ENCODE results near the gene ECT2.
"Not testable (repeated sequence)": the region's sequence is repeated elsewhere in the genome, so short reads cannot be mapped to it uniquely, and the experiment has no call there.

Gene ECT2

DNA sequence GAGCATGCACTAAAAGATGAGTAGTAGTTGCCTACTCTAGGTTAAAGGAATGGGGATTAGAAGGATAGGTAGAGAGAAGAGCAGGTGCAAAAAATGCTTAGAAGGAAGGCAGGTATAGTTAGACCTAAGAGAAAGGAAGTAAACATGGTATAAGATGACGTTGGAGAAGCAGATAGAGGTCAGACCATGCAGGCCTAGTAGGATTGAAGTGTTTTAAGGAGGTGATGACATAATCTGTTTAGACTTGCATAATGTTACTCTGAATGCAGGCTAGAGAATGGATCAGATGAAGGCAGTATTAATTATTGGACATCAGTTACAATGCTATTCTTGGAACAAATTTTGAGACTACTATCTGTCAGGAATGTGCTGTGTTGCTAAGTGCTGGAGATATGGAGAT is 11.1 kb upstream of the ECT2 start:
- no peak for DNase-seq

DNA sequence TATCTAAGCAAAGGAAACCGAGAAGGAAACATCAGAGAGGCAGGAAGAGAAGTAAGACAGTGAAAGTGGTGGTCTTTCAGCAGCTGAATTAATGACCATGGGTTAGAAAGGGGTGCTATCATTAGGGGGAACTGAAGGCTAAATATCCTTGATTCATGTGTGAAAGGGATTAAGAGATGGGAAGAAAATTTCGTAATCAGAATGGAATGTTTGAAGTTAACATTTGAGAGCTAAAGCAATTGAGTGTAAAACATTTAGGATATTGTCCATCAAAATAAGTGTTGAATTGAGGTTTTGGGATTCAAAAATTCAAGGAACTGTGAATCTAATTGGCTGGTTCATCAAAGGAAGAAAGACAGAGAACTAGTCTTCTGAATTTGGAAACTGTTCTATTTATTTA is 4.1 kb upstream of the ECT2 start:
- no peak for DNase-seq

DNA sequence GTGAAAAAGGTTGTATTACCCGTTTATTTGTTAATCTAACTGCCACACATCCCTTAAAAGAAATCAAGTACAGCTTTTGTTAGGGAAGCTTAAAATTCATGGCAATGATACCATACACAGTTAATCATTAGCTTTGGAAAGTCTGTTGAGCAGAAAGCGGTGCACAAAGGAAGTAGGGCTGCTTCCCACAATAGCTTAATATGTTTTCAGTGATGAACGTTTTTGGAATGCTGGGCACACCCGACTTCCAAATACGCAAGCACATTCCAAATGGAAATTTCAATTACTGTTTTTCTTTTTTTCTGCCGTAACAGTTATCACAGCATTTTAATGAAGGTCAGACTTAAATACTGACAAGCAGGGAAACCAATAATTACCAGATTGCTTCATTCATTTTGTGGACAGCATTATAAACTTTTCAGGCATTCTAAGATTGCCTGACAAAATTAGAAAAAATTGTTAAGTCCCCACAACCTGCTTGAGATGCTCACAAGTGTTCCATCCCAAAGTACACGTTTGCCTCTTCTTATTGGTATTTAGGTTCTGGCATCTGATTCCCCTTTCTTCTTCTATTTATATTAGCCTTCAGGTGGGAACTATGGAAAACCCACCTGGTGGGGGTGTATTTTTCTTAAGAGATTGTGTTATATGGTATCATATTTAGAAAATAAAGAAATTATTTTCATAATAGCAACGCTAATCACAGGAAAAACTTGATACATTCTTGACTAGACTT is 1.1 kb upstream of the ECT2 start:
- no peak for DNase-seq

- no peak for DNase-seq
Measured at GRCh38 chr3:172750069-172750367, 508 bp upstream of the ECT2 start.

DNA sequence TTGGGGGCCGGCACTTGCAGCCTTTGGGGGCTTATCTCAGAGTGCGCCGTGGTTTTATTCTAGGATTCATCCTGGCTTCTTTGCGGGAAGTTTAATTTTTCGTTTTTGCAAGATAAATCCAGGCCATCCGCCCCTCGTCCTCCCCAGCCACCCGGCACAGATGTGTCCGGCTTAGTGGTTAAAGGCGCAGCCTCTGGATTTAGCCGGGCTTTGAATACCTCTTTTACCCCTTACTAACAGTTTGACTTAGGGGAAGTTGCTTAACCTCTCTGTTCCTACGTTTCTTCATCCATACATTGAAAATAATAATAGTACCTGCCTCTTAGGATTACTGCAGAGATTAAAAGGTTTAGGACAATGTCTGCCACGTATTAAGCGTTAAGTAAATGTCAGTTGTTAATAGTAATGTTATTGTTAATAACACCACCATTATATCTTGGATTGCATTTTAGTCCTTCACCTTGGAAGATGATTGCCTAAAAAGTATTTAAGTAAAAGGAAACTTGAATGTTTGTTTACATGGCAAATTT is 714 bp downstream of the ECT2 start:
- peak; percentile 67 for DNase-seq

GRCh38 chr3:172752651-172753050 is 2.1 kb downstream of the ECT2 start:
- no peak for DNase-seq

GRCh38 chr3:172753125-172753524 is 2.6 kb downstream of the ECT2 start:
- no peak for DNase-seq

DNA sequence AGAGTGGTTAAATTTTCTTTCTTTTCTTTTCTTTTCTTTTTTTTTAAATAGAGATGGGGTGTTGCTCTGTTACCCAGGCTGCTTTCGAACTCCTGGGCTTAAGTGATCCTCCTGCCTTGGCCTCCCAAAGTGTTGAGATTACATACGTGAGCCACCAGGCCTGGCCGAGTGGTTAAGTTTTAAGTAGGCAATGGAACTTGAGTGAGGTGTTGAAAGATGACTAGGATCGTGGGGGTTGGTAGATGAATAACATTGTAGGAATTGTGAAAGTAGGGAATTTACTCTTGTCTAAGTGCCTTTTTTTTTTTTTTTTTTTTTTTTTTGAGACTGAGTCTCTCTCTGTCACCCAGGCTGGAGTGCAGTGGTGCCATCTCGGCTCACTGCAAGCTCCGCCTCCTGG is 9.9 kb downstream of the ECT2 start:
- not testable (repeated sequence) for DNase-seq

GRCh38 chr3:172766241-172766640 is 15.7 kb downstream of the ECT2 start:
- DNase-seq = no peak

- DNase-seq = no peak
Measured at GRCh38 chr3:172766718-172767405, 16.3 kb downstream of the ECT2 start.

DNA sequence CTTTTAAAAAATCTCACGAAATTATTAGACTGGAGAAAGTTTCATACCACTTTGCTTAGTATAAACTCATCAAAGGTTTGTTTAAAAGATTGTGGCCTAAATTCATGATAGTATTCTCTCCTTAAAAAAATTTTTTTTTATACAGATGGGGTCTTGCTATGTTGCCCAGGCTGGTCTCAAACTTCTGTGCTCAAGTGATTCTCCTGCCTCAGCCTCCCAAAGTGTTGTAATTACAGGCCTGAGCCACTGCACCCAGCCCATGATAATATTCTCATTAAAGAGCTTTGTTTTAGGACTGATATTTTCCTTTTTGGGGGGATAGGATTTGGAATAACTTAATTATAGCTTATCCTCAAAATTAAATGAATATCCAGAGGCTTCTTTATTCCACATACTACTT is 19.9 kb downstream of the ECT2 start:
- no peak for DNase-seq

DNA sequence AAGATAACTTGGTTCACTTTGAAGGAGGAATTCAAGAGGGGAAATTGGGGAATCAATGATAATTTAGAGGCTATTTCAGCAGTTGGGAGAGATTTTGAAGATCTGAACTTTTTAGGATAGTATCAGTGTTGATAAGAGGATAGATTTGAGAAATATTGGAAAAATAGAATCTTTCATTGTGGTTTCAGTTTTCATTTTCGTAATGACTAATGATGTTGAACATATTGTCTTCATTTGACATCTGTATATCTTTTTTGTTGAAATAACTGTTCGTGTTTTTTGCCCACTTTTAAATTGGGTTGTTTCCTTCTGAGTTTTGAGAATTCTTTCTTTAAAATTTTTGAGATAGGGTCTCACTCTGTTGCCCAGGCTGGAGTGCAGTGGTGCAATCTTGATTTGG is 21.1 kb downstream of the ECT2 start:
- no peak for DNase-seq

- no peak for DNase-seq
Measured at GRCh38 chr3:172776049-172776717, 25.7 kb downstream of the ECT2 start.

GRCh38 chr3:172777901-172778300 is 27.4 kb downstream of the ECT2 start:
- DNase-seq = no peak

GRCh38 chr3:172782235-172782634 is 31.7 kb downstream of the ECT2 start:
- no peak for DNase-seq

GRCh38 chr3:172786036-172786435 is 35.5 kb downstream of the ECT2 start:
- DNase-seq = no peak

DNA sequence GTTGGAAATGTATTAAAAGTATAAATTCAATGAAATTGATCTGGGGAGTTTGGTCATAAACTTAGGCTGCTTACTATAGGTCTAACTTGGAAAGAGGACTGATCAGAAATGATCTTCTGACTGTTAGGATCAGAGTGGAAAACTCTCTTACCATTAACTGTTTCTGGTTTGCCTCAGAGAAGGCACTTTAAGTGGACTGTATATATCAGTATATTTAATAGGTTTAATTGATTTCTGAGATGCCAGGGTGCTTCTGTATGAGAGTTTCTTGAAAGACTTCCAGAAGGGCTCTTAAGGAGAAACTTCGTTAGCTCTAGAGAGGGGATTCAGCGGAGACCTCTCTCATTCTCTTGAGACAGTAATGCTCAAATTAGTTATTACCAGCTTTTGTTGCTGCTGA is 36.5 kb downstream of the ECT2 start:
- no peak for DNase-seq

DNA sequence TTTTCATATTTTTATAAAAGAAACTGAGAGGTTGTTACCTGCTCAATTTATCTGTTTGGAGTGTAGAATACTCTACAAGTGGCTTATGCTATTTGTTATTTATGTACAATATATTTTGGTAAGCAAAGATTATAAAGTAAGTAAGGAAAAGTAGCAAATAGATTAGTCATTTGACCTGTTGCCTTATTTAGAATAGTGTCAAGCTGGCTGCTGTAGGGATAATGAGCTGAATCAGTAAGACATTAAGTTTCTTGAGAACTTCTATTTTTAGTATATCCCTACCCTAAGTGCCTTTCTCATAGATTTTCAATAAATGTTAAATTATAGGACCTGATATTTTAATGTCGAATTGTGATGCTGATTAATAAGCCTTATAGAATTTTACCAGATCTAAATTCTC is 37.2 kb downstream of the ECT2 start:
- DNase-seq = no peak

- DNase-seq = no peak
Measured at GRCh38 chr3:172799246-172799645, 48.7 kb downstream of the ECT2 start.

GRCh38 chr3:172800156-172800555 is 49.6 kb downstream of the ECT2 start:
- DNase-seq = no peak

DNA sequence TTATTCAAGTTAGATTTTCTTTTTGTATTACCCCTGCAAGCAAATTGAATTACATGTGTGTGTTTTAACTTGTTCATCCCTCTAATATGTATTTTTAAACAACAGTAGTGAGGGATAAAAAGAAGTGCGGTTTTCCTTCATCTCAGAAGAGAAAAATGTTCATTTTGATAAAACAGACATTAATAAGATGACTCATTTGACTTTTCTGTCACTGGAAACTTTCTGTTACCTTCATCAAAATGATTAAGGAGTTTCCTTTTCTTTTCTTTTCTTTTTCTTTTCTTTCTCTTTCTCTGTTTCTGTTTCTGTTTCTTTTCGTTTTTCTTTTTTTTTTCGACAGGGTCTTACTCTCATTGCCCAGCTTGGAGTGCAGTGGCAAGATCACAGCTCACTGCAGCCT is 53.0 kb downstream of the ECT2 start:
- DNase-seq = no peak

- DNase-seq = no peak
Measured at GRCh38 chr3:172804323-172804722, 53.8 kb downstream of the ECT2 start.

DNA sequence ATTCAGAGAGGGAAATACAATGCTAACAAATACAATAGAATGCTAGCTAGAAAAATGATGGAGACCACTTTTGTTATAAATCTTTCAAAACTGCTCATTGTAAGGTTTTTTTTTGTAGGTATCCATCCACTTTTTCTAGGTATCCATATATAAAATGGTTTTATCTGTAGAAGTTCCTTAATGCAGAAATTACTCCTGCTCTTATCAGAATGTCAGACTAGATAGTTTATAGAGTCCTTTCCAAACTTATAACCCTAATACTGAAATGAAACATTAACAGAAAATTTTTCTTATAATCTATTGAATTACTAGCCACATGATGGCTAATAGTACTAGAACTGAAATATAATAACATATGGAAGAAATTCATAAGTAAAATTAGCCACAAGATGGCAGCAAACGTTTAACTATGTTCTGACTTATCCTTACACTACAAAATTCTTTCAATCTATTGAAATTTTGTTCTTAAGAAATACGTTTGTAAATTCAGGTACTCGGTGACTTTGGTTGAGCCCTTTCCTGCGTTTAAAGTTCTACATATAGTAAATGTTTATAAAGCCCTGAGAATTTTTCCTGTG is 58.5 kb downstream of the ECT2 start:
- peak; percentile 53 for DNase-seq

DNA sequence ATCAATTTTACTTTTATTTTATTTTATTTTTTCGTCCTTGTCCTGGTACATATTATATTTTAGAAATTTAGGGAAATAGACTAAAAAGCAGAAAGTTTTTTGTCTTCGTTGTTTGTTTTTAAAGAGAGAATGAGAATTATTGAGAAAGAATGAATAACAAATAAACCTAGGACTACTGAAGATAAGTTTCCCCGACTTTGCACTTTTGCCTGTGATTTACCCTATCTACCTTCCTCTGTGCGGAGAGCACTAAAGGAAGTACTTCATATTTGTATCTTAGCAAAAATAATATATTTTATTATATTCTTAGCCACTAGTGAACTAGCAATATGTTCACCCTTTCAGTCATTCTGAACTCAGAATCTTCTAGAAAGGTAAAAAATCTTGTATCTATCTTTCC is 60.6 kb downstream of the ECT2 start:
- DNase-seq = no peak
